Neural cell (in vitro differentiated cells): Measurements from ENCODE around the gene TSPAN33.

Experiments used
- RAD21 ChIP-seq: fragments of 450-650 bp; conservative IDR thresholded peaks from 2 replicates; pipeline ENCODE4 v1.6.1; 2014; ENCODE audit warnings: antibody characterized with exemption, mild to moderate bottlenecking, moderate library complexity
- SMC3 ChIP-seq: fragments of 450-650 bp; conservative IDR thresholded peaks from 2 replicates; pipeline ENCODE4 v1.6.1; 2014; ENCODE audit warnings: antibody characterized with exemption, mild to moderate bottlenecking, moderate library complexity; ENCODE audit not compliant: poor library complexity
- TAF1 ChIP-seq: IDR thresholded peaks from 2 replicates; pipeline ENCODE4 v1.6.1; 2012; ENCODE audit warnings: low read depth
- TF ChIP-seq, protein P1 (sequence below): fragments of 450-650 bp; IDR thresholded peaks from 2 replicates; pipeline ENCODE4 v1.5.1; 2014; ENCODE audit warnings: antibody characterized with exemption, mild to moderate bottlenecking, moderate library complexity; ENCODE audit not compliant: poor library complexity, severe bottlenecking
- TF ChIP-seq, protein P2 (sequence below): IDR thresholded peaks from 2 replicates; pipeline ENCODE4 v1.6.1; 2012; ENCODE audit warnings: borderline replicate concordance

DNA sequence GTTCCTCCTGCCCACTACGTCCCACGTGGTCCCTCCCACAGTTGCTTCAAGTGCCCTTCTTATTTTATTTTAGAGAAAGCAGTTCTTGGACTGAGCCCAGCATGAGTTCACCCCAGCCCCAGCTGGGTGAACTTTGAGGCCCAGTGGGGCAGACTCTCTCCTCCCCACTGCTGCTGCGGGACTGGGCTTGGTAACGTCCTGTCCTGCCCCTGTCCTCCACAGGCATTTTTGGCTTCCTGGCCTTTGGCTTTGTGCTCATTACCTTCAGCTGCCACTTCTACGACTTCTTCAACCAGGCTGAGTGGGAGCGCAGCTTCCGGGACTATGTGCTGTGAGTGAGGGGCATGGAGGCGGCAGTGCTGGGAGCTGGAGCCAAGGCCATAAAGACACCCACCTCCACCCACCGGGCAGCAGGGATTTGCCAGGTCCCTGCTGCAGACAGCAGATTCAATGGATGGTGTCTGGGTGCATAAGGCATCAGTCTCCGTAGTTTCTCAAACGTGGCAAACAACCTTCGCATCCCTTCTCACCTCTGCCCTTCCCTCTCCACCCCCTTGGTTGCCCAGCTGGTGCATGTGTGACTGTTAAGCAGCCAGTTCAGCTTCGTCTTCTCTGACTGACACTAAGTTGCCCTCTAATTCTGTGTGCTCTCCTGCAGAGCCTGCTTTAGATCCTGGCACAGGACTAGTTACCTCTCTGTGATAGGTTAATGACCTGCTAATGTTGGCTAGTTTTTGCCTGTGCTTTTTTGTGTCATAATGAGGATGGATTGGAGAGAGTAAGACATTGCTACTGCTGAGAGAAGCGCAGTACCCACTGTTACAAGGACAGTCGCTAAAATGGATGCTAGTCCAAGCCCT lies 64.8 kb downstream of the TSPAN33 start:
- TF ChIP-seq RAD21 (no peak), SMC3 (no peak), TAF1 (no peak)
- TF ChIP-seq, protein P1, sequence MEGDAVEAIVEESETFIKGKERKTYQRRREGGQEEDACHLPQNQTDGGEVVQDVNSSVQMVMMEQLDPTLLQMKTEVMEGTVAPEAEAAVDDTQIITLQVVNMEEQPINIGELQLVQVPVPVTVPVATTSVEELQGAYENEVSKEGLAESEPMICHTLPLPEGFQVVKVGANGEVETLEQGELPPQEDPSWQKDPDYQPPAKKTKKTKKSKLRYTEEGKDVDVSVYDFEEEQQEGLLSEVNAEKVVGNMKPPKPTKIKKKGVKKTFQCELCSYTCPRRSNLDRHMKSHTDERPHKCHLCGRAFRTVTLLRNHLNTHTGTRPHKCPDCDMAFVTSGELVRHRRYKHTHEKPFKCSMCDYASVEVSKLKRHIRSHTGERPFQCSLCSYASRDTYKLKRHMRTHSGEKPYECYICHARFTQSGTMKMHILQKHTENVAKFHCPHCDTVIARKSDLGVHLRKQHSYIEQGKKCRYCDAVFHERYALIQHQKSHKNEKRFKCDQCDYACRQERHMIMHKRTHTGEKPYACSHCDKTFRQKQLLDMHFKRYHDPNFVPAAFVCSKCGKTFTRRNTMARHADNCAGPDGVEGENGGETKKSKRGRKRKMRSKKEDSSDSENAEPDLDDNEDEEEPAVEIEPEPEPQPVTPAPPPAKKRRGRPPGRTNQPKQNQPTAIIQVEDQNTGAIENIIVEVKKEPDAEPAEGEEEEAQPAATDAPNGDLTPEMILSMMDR = no peak
- TF ChIP-seq, protein P2, sequence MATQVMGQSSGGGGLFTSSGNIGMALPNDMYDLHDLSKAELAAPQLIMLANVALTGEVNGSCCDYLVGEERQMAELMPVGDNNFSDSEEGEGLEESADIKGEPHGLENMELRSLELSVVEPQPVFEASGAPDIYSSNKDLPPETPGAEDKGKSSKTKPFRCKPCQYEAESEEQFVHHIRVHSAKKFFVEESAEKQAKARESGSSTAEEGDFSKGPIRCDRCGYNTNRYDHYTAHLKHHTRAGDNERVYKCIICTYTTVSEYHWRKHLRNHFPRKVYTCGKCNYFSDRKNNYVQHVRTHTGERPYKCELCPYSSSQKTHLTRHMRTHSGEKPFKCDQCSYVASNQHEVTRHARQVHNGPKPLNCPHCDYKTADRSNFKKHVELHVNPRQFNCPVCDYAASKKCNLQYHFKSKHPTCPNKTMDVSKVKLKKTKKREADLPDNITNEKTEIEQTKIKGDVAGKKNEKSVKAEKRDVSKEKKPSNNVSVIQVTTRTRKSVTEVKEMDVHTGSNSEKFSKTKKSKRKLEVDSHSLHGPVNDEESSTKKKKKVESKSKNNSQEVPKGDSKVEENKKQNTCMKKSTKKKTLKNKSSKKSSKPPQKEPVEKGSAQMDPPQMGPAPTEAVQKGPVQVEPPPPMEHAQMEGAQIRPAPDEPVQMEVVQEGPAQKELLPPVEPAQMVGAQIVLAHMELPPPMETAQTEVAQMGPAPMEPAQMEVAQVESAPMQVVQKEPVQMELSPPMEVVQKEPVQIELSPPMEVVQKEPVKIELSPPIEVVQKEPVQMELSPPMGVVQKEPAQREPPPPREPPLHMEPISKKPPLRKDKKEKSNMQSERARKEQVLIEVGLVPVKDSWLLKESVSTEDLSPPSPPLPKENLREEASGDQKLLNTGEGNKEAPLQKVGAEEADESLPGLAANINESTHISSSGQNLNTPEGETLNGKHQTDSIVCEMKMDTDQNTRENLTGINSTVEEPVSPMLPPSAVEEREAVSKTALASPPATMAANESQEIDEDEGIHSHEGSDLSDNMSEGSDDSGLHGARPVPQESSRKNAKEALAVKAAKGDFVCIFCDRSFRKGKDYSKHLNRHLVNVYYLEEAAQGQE = no peak
